BLaER1 treated with 17β-estradiol and CSF1 and Interleukin-3, amounts not matched to agents 10 nM and 100 nM (cell line): ENCODE measurements around the gene LYRM4.

Experiments used
- H3K27ac ChIP-seq, 11 experiments: shearing (Covaris generic); formaldehyde crosslinking; 2 replicates each; pipeline ENCODE4 v1.8.1; 2022
- H3K27me3 ChIP-seq, 11 experiments: shearing (Covaris generic); formaldehyde crosslinking; 2 replicates each; pipeline ENCODE4 v1.8.1; 2022
- H3K36me3 ChIP-seq, 11 experiments: shearing (Covaris generic); formaldehyde crosslinking; 2 replicates each; pipeline ENCODE4 v1.8.1; 2022
- H3K4me1 ChIP-seq, 10 experiments: shearing (Covaris generic); formaldehyde crosslinking; 2 replicates each; pipeline ENCODE4 v1.8.1; 2022
- H3K4me2 ChIP-seq, 11 experiments: shearing (Covaris generic); formaldehyde crosslinking; 2 replicates each; pipeline ENCODE4 v1.8.1; 2022
- H3K4me3 ChIP-seq, 10 experiments: shearing (Covaris generic); formaldehyde crosslinking; 2 replicates each; pipeline ENCODE4 v1.8.1; 2022
- H3K9ac ChIP-seq, 11 experiments: shearing (Covaris generic); formaldehyde crosslinking; 2 replicates each; pipeline ENCODE4 v1.8.1; 2022
- H3K9me3 ChIP-seq, 11 experiments: shearing (Covaris generic); formaldehyde crosslinking; replicated peaks in 1 of 11; 2 replicates each; pipeline ENCODE4 v1.8.1; 2022
- H4K20me1 ChIP-seq, 11 experiments: shearing (Covaris generic); formaldehyde crosslinking; 2 replicates each; pipeline ENCODE4 v1.8.1; 2022
- Cebpa-rat ChIP-seq, 11 experiments: shearing (Covaris generic); IDR thresholded peaks; 2 replicates each; pipeline ENCODE4 v1.8.1; 2022

Gene LYRM4

DNA sequence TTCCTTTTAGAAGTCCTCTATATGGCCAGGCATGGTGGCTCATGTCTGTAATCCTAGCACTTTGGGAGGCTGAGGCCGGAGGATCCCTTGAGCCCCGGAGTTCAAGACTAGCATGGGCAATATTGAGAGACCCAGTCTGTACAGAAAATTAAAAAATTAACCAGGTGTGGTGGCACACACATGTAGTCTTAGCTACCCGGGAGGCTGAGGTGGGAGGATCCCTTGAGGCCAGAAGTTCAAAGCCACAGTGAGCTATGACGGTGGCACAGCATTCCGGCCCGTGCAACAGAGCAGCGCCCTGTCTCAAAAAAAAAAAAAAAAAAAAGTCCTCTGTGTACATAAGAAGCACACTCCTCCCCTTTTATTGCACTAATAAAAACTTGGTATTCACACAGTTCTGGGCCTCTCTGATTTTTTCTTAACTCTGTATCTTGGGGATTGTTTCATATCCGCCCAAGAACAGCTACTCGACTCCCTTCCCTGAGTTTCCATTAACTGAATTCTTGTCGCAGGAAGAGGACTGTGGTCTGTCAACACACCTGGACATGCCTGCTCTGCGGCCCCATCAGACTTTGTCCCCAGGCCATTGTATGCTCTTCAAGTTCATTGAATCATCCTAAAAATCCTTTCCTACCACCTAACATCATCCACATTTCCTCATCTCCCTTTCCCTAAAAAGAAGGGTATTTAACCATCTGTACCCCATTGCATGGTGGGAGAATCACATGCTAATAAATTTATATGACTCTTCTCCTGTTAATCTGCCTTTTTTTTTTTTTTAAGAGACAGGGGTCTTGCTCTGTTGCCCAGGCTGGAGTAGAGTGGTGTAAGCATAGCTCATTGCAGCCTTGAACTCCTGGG is 201.5 kb downstream of the LYRM4 start:
- TF ChIP-seq Cebpa-rat (IDR thresholded peaks at IDR 0.05) = no peak
- Histone ChIP-seq H3K27me3 (no peaks in the 10 kb centered on the region), H3K9me3 (peaks cover 8 to 24% (median 16%) of the 10 kb centered on the region in 11 experiments; a peak in 16 of 22 replicates), H3K4me2 (no peak overlapping the region; a peak in 1 of 22 replicates), H3K36me3 (no peaks in the 10 kb centered on the region), H3K4me1 (peaks cover under 1 to 63% (median 48%) of the 10 kb centered on the region in 10 experiments; a peak in 18 of 20 replicates), H4K20me1 (no peaks in the 10 kb centered on the region), H3K27ac (no peak overlapping the region), H3K4me3 (no peak overlapping the region), H3K9ac (no peak overlapping the region)
